Measurements from ENCODE around the gene COL17A1.

COL17A1 gene

DNA sequence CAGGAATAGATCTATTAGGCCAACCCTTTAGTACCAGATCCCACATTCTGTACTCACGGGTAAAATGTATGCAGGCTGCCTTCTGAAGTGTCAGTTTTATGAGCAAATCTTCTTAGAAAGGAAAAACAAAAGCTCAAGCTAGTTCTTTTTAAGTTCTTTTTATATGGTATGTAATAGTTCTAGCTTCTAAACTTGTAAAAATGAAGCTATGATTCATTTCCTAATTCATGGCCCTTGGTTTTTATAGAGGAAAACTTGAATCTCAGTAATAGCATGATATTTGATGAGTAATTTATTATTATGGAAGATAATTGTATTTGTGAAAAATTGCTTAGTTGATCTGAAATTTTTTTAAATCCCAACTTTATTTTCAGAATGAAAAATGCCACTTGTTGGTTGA, 64.4 kb downstream of the COL17A1 start:
- Histone ChIP-seq H3K27me3 (no peaks in the 10 kb centered on the region), H3K27ac (no peak overlapping the region), H3K4me1 (no peaks in the 10 kb centered on the region), H3K4me3 (no peak overlapping the region), H3K9me3 (no peaks in the 10 kb centered on the region), H3K36me3 (peaks cover 75 to 95% (median 78%) of the 10 kb centered on the region in 3 donors)
- DNase-seq, result no peak
- TF ChIP-seq, protein P1, sequence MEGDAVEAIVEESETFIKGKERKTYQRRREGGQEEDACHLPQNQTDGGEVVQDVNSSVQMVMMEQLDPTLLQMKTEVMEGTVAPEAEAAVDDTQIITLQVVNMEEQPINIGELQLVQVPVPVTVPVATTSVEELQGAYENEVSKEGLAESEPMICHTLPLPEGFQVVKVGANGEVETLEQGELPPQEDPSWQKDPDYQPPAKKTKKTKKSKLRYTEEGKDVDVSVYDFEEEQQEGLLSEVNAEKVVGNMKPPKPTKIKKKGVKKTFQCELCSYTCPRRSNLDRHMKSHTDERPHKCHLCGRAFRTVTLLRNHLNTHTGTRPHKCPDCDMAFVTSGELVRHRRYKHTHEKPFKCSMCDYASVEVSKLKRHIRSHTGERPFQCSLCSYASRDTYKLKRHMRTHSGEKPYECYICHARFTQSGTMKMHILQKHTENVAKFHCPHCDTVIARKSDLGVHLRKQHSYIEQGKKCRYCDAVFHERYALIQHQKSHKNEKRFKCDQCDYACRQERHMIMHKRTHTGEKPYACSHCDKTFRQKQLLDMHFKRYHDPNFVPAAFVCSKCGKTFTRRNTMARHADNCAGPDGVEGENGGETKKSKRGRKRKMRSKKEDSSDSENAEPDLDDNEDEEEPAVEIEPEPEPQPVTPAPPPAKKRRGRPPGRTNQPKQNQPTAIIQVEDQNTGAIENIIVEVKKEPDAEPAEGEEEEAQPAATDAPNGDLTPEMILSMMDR (IDR thresholded peaks at IDR 0.05), result no peak
- intact Hi-C loops (cut with DNase I; ENCODE audit: low total_unique reads), result no loop called here

DNA sequence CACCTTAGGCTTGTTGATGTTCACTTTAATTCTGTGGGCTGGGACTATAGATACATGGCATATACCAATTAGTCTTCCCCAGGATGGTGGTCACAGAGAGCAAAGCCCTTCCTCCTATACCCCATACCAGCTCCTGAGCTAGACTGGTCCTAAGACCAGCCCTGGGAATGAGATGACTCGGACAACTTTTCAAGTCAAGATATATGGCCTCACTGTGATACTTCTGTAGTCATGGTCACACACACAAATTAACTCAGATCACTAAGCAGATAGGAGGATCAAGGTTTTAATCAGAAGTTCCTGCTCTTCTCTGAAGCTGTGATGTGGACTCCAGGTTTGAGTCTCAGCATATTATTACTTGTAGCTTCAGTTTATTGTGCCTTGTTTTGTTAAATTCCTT, 65.7 kb downstream of the COL17A1 start:
- intact Hi-C loops (cut with DNase I; ENCODE audit: low total_unique reads), result no loop called here
- no peaks in the 10 kb centered on the region for H3K27me3 ChIP-seq
- no peaks in the 10 kb centered on the region for H3K9me3 ChIP-seq
- no peak overlapping the region for H3K27ac ChIP-seq
- no peak overlapping the region for H3K4me3 ChIP-seq
- peaks cover 70 to 83% (median 72%) of the 10 kb centered on the region in 3 donors for H3K36me3 ChIP-seq
- no peaks in the 10 kb centered on the region for H3K4me1 ChIP-seq
- TF ChIP-seq, protein P1 (IDR thresholded peaks at IDR 0.05), result no peak
- no peak for DNase-seq

DNA sequence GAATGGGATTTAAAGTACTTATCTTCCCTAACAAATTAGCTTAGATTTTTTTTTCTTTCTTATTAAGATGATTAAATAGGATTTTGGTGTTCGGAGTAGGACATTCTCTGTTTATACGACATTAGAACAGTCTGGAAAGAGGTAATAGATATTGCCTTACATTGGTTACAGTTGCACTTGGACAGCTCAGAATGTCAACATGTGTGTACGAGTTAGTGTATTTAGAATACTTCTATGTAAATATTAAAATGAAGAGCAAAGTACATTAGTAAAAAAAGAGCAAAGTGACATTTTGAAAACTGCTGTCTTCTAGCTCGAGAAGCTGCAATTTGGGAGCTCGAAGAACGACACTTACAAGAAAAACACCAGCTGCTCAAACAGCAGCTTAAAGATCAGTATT, 67.2 kb downstream of the COL17A1 start:
- no peak for DNase-seq
- intact Hi-C loops (cut with DNase I; ENCODE audit: low total_unique reads), result no loop called here
- Histone ChIP-seq H3K4me1 (no peaks in the 10 kb centered on the region), H3K36me3 (peaks cover 55 to 73% (median 57%) of the 10 kb centered on the region in 3 donors), H3K9me3 (no peaks in the 10 kb centered on the region), H3K27me3 (no peaks in the 10 kb centered on the region), H3K4me3 (no peak overlapping the region), H3K27ac (no peak overlapping the region)
- TF ChIP-seq, protein P1 (IDR thresholded peaks at IDR 0.05), result no peak

DNA sequence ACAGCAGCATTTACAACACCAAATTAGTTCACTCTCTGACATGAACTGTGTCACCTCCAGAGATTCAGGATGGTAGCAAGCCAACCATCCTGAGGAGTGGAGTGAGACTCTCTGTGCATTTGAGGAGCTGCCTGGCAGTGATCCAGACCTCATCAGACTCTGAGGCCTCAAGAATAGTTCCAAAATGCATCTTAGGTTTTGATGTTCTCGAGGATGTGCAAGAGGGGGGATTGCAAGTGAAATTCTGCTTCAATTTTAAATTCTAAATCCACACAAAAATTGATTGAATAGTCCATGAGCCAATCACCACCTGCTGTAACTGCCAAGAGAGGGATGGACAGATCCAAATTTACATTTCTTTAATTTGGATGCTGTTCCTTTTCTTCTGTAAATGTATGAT, 69.0 kb downstream of the COL17A1 start:
- H3K27me3 ChIP-seq, result no peaks in the 10 kb centered on the region
- no peak overlapping the region for H3K4me3 ChIP-seq
- DNase-seq, result no peak
- peaks cover 38 to 62% (median 39%) of the 10 kb centered on the region in 3 donors for H3K36me3 ChIP-seq
- H3K4me1 ChIP-seq, result no peaks in the 10 kb centered on the region
- H3K9me3 ChIP-seq, result no peaks in the 10 kb centered on the region
- no peak overlapping the region for H3K27ac ChIP-seq
- TF ChIP-seq, protein P1 (IDR thresholded peaks at IDR 0.05), result no peak
- intact Hi-C loops (cut with DNase I; ENCODE audit: low total_unique reads), result no loop called here

DNA sequence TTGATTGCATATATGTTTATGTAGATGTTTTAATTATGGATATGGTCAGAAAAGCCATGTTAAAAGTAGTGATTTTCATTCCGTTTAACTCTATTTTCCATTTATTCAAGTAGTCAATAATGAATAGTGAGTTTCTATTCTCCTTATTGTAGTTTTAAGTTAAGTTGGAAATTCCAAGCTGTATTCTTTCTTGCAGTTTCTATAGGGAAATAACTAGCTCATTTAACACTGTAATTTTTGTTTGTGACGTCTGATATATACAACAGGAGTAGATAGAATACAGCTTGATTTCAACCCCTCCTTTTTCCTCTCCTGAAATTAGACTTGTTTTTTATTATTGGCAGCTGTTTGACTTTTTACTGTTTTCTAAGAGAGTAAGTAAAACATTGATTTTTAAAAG, 71.5 kb downstream of the COL17A1 start:
- Histone ChIP-seq H3K4me1 (no peaks in the 10 kb centered on the region), H3K9me3 (no peaks in the 10 kb centered on the region), H3K27me3 (no peaks in the 10 kb centered on the region), H3K27ac (no peak overlapping the region), H3K36me3 (peaks cover 13 to 52% (median 23%) of the 10 kb centered on the region in 3 donors), H3K4me3 (no peak overlapping the region)
- intact Hi-C loops (cut with DNase I; ENCODE audit: low total_unique reads), result no loop called here
- TF ChIP-seq, protein P1 (IDR thresholded peaks at IDR 0.05), result no peak
- DNase-seq, result no peak

DNA sequence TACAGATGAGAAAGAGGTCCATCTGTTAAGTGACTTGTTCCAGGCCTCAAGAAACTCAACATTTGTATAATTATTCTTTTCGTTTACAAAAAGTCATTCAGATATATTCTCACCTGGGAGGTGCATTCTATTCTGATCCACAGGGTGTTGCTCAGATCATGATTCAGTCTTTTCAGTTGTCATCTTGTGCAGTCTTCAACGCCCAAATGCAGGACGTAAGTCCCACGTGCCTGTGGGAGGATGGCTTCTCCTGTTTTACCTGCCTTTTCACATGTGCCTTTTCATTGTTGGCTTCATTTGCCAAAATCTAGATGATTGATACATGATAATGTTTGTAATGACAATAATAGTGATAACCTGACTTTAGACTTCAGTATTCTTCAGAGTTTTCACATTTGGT, 72.2 kb downstream of the COL17A1 start:
- TF ChIP-seq, protein P1 (IDR thresholded peaks at IDR 0.05), result no peak
- Histone ChIP-seq H3K36me3 (peaks cover 13 to 47% (median 16%) of the 10 kb centered on the region in 3 donors), H3K4me3 (no peak overlapping the region), H3K27ac (no peak overlapping the region), H3K9me3 (no peaks in the 10 kb centered on the region), H3K27me3 (no peaks in the 10 kb centered on the region), H3K4me1 (no peaks in the 10 kb centered on the region)
- intact Hi-C loops (cut with DNase I; ENCODE audit: low total_unique reads), result no loop called here
- no peak for DNase-seq

All from tibial artery (tissue), 4 donors.